AML-193 (cell line): ENCODE measurements around the gene BCL2L13.
A peak's percentile ranks its signal among the peaks of the same experiment; 100 is the strongest.
"Not testable (repeated sequence)": the region's sequence is repeated elsewhere in the genome, so short reads cannot be mapped to it uniquely, and the experiment has no call there.

ENCODE experiments used
- DNase-seq, 2 experiments: peaks; one replicate each; lab custom pipeline; 2025; lab: John Stamatoyannopoulos, UW

The BCL2L13 gene

DNA sequence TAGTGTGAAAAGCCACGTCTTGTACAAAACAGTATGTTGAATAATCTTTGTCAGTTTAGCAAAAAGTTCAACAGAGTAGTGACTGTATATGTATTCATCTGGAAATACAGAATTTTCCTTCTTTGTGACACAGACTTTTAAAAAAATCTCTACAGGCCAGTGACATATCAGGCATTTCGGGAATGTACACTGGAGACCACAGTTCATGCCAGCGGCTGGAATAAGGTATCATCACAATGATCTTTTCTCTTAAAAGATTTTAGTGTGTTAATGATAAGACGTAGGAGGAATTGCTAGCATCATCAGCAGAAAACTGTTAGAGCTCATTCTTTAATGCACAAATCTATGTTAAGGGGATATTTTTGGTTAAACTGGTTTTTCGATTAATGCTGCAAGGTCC lies 57.4 kb downstream of the BCL2L13 start:
- DNase-seq = no peak

DNA sequence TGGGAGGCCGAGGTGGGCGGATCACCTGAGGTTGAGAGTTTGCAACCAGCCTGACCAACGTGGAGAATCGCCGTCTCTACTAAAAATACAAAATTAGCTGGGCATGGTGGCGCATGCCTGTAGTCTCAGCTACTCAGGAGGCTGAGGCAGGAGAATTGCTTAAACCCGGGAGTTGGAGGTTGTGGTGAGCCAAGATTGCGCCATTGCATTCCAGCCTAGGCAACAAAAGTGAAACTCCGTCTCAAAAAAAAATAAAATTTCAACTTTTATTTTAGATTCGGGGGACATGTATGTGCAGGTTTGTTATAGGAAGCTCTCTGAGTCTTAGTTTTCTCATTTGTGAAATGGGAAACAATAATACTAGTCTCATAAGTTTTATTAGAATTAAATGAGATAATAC lies 58.6 kb downstream of the BCL2L13 start:
- DNase-seq = not testable (repeated sequence)

DNA sequence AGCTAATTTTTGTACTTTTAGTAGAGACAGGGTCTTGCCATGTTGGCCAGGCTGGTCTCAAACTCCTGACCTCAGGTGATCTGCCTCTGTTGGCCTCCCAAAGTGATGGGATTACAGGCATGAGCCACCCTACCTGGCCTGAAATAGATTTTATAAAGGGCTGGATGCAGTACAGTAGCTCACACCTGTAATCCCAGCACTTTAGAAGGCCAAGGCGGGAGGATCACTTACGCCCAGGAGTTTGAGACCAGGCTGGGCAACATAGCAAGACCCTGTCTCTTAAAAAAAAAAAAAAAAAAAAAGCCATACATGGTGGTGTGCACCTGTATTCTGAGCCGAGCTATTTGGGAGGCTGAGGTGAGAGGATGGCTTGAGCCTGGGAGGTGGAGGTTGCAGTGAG lies 59.7 kb downstream of the BCL2L13 start:
- DNase-seq = not testable (repeated sequence)

DNA sequence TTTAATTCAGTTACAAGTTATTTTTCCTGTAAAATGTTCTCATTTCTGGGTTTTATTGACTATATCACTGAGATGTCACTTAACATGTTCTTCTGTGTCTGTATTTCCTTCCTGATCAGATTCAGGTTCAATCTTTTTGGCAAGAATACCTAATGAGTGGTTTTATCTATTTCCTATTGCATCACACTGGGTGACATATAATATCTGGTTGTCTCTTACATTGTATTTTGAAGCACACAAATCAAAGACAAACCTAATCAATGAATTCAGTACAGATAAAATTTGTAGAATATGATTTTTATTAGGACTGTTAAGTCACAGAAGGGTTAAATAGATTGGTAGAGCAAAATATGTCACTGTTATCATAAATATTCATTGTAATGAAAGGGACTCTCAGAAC lies 60.4 kb downstream of the BCL2L13 start:
- DNase-seq = no peak

DNA sequence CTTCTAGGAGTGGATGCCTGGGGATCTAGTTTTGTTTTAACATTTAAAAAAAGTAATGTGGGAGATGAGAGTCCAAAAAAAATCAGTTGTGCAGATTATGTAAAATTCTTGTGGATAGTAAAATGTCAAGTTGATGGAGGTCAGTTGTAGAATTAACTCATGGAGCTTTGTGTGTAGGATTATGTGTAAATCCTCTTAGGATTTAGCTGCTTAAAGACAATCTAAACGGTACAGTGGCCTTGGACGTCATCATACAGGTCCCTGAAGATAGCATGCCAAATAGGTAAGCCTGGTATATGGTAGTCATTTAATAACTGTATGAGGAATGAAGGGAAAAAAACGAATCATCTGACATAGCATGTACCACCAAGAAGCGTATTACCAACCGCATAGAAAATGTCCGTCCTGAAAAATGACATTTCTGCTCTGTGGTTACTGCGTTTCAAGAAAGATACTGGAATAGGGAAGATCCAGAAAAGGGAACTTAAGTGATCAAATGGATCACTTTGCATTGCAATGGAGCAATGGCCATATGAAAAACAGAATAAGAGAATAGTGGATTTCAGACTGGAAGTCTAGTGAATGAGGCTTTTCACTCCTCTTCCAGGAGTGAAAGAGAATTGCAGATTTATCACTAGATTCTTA lies 61.3 kb downstream of the BCL2L13 start:
- no peak for DNase-seq

DNA sequence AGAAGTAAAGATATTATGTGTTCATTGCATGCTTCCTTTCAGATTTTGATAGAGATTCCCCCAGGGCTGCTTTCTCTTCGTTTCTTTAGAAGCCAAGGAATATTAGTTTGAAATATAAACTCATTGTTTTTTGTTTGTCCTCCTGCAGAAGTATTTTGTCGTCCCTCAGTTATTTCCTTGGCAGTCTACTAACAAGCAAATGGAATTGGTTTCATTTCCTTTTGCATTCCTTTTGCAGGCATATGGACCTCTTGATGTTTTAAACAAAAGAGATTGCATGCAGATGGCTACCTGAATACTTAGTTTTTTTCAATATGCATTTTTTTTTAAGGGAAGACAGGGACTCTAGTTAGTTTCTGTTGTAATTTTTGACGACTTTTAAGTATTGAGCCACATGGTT lies 62.2 kb downstream of the BCL2L13 start:
- DNase-seq = no peak

DNA sequence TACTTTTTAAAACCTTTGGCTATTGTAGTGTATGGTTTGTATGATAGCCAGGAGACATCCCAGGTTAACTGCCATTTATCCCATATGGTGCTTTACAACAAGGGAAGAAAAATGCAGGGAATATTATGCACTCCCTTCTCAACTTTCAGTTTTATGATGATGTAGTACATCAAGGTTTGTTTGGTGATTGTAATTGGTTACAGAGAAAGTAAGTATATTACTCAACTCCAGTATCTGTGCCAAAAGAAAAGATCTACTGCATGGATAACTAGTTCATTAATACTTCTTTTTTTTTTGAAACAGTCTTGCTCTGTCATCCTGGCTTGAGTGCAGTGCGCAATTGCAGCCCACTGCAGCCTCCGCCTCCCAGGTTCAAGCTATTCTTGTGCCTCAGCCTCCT lies 65.3 kb downstream of the BCL2L13 start:
- DNase-seq = no peak

DNA sequence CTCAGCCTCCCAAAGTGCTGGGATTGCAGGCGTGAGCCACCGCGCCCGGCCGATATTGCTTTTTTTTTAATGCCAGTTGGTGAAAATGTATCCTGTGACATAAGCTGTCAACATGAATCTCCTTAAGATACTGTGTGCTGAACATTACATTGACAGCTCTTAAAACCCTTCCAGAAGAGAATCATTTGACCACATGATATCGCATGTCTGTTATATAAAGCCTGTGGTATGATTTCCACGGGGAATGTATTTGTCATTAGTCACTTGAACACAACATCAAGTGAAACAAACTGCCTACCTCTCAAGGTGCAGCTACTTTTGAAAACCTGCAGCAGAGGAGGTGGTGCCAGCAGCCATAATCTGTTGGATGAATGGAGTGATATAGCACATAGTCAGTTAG lies 67.0 kb downstream of the BCL2L13 start:
- DNase-seq = no peak

DNA sequence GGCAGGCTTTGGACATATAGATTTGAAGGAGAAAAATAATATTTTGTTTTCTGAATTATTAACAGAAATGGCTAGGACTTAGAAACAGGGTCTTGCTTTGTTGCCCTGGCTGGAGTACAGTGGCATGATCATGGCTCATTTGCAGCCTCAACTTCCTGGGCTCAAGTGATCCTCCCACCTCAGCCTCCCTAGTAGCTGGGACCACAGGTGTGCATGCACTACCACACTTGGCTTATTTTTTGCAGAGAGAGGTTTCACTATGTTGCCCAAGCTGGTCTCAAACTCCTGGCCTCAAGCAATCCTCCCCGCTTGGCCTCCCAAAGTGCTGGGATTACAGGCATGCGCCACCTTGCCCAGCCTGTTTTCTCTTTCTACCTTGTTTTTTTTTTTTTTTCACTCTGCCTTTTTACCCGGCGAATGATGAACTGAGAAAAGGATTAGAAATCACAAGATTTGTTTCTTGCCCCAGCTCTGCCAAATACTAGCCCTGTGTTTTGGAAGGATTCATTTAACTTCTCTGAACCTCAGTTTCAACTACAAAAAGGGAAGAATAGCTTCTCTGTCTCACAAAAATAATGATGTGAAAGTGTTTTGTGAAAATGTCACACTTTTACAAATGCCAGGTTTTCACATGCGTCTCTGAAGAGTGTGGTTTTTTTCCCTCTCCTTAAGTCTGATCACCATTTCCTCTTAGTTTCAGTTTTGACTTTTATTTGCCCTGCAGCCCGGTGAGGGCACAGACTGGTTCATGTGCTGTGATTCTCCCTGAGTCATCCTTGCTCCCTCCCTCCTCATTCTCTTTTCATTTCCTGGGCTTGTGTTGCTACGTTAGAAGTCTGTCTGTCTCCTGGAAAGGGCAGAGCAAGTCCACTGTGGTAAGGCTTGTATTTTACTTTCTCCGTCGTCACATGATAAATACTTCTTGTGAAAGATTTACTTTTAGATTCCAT lies 67.7 kb downstream of the BCL2L13 start:
- peak; percentile 78 to 79 for DNase-seq

DNA sequence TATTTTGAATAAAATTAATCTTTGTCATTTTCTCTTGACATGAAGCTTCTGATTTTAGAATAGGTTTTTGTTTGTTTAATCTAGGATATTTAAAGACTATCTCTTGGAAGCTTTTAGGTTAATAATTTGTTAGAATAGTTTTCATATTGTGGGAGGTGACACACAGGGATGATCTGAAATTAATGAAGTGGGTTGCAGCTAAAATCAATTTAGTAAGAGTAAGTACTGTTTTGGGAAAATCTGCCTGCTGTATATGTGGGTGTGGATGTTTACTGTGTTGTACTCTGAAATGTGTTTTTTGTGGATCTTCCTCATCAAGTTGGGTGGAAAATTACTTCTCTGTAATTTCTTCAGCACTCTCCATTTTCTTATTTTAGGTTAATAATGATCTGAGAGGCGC lies 68.4 kb downstream of the BCL2L13 start:
- no peak for DNase-seq

DNA sequence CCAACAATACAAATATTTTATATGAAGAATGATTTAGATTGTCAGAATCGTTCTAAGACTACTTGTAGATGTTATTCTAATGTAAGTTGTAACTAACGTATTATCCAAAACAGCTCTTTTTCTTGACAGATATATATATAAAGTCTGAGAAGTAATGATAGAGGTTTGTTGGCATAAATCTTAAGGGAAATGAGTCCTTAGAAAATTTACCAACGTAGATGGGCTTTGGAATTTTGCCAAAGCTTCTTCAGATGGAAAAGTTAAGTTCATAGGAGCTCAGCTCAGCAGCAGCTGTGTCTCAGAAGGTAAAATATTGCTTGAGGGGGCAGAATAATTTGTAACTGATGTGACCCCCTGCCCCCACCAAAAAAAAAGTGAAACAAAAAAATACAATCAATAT lies 69.0 kb downstream of the BCL2L13 start:
- no peak for DNase-seq

DNA sequence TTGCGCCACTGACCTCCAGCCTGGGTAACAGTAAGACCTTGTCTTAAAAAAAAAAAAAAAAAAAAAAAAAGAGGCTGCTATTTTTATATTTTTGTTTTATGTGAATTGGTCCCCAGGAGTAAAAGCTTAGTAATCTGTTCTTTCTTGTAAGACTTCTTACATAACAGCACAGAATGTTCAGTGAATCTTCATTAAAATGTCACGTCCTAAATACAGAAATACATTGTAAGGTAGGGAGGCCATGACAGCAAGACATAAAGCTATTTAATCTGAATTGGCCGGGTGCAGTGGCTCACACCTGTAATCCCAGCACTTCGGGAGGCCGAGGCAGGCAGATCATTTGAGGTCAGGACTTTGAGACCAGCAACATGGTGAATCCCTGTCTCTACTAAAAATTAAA lies 71.5 kb downstream of the BCL2L13 start:
- no peak for DNase-seq

DNA sequence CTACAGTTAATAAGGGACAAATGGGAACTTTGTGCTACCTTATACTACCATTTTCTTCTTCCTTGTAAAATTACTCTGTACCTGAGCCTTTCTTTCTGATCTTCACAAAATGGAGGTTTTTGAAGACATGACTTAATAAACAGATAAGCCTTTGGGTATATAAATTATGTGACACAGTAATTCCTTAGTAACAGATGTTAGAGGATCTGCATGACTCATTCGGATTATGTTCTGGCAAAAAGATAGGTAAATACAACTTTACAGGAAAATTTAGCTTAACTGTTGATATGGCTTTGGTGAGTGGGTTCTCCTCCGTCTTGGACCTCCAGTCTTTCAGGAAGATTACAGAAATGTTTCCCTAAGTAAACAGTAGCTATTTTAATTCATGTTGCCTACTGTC lies 73.9 kb downstream of the BCL2L13 start:
- no peak for DNase-seq

DNA sequence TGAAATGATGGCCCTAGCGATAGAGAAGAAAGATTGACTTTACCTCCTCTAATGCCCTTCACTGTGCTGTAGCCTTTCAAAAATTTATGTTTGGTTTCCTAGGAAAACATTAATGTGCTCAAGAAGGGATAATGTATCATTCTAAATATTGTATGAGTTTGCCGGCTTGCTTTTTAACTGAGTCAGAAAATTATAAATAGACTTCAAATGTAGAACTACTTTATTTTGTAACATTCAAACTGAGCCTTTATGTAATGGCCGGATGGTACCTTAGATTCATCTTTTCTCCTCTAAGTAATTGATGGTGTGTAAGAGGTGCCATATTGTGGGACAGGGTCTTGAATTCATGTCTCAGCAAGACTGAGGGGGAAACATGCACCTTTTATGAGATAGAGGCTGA lies 78.0 kb downstream of the BCL2L13 start:
- no peak for DNase-seq

DNA sequence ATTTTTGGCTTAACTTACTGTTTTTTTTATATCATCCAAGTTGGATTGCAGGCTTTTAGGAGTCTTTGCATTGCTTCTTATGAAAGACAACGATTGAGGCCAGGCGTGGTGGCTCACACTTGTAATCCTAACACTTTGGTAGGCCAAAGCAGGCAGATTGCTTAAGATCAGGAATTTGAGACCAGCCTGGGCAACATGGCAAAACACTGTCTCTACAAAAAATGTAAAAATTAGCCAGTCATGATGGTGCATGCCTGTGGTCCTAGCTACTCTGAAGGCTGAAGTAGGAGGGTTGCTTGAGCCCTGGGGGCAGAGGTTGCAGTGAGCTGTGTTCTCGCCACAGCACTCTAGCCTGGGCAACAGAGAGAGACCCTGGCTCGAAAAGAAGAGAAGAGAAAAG lies 79.2 kb downstream of the BCL2L13 start:
- DNase-seq = no peak

DNA sequence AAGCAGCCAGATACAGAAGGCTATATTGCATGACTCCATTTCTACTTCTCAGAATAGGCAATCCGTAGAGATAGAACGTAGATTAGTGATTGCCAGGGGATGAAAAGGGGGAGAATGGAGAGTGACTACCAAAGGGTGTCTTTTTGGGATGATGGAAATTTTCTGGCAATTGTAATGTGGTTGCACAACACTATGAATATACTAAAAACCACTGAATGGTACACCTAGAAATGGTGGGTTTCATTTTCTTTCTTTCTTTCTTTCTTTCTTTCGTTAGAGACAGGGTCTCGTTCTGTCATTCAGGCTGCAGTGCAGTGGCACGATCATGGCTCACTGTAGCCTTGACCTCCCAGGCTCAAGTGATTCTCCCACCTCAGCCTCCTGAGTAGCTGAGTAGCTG lies 81.4 kb downstream of the BCL2L13 start:
- no peak for DNase-seq

DNA sequence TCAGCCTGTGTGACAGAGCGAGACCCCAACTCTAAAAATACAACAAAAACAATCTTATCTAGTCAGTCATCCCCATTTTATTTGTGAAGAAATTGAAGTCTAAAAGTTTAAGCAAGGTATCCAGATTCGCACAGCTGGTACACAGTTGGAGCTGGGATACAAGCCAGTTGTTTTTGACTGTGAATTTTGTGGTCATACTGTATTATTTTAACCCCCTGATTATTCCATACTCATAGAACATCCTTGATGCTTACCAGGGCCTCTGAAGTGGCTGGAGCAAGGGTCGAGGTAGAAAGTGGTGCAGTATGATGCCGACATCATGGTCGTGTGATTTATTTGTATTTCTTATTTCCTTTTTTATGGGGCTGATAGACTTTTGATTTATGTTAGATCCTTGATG lies 85.7 kb downstream of the BCL2L13 start:
- DNase-seq = no peak

DNA sequence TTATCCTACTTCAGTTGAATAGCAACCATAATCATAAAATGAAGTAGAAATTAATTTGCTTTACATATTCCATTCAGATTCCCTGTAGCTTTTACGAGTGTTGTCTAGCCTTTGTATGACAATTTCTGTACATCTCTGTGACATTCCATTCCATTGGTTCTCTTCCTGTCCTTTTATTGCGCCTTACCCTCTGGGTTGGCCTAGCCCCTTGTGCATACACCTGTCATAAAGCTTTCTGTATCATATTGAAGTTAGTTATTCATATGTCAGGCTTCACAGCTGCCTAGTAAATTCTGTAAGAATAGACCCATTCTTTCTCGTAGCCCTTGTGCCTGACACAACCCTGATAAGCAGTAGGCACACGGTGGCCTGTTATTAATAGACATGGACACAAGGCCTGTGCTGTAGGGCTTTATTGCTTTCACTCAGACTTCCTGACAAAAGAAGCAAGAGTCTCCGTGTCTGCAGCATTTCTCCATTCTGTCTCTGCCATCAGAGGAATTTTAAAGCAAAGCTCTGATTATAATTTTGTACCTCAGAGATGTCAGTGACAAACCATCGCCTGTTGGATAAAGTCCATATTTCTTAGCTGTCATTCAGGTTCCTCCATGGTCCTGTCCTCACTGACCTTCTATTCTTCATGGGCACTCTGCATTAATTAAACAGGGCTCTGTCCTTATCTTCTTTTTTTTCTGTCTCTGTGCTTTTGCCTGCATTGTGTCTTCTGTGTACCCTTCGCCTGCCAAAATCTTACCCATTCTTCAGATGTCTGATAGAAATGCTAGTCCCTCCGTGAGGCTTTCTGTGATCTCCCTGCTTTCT lies 86.3 kb downstream of the BCL2L13 start:
- DNase-seq = no peak

DNA sequence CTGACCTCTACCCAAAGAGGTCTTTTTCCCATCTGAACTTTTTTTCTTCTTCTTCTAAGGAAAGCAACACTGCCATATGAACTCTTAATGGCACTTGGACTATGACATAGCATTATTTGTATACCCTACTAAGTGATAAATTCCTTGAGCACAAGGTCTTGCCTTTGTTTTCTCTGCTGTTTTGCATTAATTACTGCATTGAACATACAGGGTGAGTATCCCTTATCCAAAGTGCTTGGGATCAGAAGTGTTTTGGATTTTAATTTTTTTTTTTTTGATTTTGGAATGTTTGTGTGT lies 86.9 kb downstream of the BCL2L13 start:
- no peak for DNase-seq

DNA sequence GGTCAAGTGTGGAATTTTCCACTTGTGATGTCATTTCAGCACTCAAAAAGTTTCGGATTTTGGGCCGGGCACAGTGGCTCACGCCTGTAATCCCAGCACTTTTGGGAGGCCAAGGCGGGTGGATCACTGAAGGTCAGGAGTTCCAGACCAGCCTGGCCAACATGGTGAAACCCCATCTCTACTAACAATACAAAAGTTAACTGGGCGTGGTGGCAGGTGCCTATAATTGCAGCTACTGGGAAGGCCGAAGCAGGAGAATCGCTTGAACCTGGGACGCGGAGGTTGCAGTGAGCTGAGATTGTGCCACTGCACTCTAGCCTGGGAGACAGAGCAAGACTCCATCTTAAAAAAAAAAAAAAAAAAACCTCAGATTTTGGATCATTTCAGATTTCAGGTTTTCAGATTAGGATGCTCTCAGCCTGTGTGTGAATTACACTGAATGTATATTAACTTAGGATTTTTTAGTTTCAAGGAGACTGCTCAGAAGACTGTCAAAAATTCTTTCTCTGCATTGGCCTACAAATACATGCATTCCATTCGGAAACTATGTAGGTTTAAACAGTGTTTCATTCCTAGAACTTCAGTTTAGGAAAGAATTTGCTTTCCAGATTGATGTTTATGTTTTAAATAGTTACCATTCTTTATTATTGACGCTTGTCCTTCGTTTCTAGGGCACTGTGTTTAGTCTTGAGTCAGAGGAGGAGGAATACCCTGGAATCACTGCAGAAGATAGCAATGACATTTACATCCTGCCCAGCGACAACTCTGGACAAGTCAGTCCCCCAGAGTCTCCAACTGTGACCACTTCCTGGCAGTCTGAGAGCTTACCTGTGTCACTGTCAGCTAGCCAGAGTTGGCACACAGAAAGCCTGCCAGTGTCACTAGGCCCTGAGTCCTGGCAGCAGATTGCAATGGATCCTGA lies 87.7 kb downstream of the BCL2L13 start:
- no peak for DNase-seq
